ENCODE measurements around the gene ST3GAL2.

ST3GAL2 gene, protein sequence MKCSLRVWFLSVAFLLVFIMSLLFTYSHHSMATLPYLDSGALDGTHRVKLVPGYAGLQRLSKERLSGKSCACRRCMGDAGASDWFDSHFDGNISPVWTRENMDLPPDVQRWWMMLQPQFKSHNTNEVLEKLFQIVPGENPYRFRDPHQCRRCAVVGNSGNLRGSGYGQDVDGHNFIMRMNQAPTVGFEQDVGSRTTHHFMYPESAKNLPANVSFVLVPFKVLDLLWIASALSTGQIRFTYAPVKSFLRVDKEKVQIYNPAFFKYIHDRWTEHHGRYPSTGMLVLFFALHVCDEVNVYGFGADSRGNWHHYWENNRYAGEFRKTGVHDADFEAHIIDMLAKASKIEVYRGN

DNA sequence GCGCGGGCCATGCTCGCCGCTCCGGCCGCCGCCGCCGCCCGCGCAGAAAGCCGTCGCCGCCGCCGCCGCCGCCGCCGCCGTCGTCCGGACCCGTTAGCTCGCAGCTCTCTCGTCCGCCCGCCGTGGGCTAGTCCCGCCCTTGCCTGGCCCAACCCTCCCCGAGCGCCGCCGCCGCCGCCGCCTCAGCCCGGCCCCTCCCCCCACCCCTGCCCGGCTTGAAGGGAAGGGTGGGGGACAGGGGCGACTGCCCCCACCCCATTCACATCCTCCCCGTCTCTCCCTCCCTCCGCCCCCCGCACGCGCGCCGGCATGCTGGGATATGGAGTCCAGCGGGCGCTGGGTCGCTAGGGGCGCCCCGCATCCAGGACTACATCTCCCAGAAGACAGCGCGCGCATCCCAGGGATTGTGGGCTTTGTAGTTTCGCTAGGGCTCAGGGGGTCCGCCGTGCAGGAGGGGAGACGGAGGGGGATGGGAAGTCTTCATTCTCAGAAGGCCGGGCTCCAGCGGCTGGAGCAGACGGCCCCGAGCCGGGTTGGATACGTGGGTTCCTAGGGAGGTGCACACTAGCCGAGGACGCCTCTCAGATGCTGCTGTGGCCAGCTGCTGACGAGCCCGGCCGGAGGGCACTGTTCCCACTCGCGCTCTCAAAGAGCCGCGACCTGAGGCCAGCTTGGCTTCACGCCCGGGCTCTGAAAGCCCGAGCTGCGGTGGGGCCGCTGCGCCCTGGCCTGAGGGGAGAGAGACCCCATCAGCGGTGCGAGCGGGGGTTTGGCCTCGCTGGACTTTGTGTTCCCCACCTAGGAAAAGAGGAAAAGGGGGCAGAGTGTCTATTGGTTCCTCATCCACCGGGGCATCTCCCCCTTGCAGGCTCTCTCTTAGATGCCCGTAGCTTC, at the start of gene ST3GAL2:
Gene ST3GAL2, minus strand, starts transcription at position 132 of the 894 bp plus-strand sequence. CDS start 40,570 bp downstream, outside the sequence.
- H3K4me3 ChIP-seq, result peak within 1 kb of the TSS; percentile 55 to 74 (median 65)
- H3K27ac ChIP-seq, result peak within 1 kb of the TSS; percentile 1 to 93 (median 78)

DNA sequence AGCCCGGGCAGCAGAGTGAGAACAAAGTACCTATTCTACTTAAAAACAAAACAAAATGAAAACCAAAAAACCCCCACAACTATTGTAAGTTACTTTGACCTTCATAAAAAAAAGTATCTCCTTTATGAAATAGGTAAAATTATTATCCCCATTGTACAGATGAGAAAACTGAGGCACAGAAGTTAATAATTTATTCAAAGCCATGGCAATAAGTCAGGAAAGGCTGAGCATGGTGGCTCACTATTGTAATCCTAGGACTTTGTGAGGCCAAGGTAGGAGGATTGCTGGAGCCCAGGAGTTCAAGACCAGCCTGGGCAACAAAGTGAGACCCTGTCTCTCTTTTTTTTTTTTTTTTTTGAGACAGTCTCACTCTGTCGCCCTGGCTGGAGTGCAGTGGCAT, 46.0 kb upstream of the ST3GAL2 start:
- H3K27ac ChIP-seq, result no peak overlapping the region
- no peak overlapping the region for H3K4me3 ChIP-seq

DNA sequence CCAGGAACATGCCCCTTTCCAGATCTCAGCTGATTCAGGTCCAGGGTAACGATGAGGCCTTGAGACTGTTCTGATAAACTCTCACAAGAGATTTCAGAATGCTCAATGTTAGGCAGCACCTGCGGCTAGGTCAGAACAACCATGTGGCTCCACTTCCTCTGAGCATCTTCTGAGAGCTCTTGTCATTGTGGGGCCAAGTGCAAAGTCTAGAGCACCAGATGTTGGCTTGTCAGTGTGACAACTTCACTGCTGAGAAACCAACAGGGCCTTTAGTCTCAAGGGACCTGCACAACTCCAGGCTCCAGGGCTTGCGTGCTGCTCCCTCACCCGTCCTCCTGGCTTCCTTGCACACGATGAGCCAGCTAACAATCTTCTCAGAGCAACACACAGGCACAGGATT, 44.5 kb upstream of the ST3GAL2 start:
- H3K4me3 ChIP-seq, result no peak overlapping the region
- no peak overlapping the region for H3K27ac ChIP-seq

DNA sequence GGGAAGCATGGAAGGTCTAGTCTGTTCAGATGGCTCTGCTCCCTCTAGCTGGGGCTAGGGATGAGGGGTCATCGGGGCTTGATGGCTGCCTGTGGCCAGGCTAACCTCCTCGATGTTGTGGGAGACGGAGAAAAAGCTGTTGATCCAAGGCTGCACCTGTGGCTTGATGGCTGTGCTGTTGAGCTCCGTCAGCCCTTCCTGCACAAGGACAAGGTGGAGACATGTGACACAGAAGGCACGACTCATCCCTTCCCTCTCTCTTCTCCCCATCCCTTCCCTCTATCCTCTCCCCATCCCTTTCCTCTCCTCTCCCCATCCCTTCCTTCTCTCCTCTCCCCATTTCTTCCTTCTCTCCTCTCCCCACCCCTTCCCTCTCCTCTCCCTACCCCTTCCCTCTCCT, 43.7 kb upstream of the ST3GAL2 start:
- H3K27ac ChIP-seq, result no peak overlapping the region
- H3K4me3 ChIP-seq, result no peak overlapping the region

DNA sequence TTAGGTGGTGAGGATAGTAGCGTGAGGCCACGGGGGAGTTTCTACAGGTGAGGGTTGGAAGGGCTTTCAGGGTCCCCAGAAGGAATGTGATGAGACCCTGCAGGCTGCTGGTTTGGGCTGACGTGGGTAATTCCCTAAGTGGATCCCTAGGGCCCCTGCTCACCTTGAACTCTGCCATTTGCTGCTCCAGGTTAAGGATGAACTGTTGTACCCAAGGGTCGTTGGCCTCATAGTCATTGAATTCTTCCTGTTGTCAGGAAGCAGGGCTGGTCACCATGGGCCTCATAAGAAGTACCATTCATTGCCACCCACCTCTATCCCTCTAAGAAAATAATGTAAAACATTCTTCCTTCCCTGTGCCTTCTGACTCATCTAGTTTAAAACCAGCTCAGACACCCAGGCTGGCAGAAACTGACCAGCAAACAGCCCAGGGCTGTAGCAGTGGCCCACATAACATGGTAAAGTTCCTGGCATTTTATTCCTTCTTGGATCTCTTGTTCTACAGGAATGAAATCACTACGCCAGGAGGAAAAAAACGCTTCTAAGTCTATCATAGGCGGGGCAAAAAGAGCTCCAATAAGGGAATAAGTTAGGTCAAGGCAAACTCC, 43.1 kb upstream of the ST3GAL2 start:
- H3K27ac ChIP-seq, result no peak overlapping the region
- no peak overlapping the region for H3K4me3 ChIP-seq

DNA sequence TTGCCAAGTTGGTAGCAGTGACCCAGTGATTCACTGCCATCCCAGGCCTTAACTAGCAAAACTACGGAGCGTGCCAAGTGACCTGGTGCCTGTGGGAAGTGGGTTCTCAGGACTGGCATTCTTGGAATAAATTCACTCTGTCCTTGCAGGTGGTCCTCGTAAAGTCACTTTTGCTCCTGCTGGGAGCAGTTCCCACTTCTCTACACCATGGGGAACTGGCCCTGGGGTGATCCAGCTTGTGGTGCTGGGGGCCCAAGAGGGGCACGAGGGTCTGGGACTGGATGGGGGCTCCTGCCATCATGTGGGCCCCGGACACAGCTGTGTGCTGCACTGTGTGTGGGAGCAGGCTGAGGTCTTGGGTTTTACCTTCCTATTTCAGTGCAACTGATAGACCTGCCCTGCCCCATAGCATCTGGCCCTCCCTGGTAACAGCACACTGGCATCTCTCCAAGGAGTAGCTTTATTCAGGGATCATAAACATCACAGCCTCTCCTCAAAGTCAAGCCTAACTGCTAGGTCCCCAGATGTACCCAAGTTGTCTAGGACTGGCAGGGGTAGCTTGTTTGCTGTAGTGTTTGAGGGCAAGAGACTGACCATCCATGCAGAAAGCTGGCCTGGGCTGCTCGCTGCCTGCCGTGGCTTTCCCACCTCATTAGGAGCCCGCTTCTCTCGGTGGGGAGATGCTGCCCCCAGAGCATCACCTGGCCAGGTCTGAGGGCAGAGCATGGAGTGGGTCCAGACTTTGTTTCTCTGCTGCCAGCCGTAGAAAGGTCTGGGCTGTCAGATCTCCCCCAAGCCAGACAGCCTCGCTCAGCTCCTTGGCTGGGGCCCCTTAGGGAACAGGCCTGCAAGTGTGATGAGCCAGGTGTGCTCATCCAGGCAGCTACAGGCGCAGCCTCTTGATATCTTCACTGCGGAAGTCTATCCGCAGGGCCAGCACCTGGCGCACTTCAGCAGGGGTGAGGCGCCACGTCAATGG, 41.5 kb upstream of the ST3GAL2 start:
- Histone ChIP-seq H3K4me3 (no peak overlapping the region), H3K27ac (no peak overlapping the region)

DNA sequence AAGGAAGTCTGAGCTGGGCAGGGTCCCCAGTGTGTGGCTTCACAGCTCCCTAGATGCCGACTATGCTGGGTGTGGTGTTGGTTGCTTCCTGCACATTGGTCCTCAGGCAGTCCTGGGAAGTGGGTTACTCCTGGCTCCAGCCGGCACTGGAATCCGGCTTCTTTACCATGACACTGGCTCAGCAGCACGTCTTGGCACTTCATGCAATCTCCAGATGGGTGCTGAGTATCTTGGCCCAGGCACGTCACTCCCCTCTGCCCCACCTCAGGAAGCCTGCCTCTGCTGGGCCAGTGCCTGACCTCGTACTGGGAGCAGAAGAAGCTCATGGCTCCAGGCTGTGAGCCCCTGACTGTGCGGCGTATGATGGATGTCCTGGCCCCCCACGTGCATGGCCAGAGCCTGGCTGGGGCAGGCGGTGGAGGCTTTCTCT, 40.0 kb upstream of the ST3GAL2 start:
- H3K4me3 ChIP-seq, result no peak overlapping the region
- peak overlapping the region in 7 of 21 experiments; percentile 1 to 45 (median 28) for H3K27ac ChIP-seq

DNA sequence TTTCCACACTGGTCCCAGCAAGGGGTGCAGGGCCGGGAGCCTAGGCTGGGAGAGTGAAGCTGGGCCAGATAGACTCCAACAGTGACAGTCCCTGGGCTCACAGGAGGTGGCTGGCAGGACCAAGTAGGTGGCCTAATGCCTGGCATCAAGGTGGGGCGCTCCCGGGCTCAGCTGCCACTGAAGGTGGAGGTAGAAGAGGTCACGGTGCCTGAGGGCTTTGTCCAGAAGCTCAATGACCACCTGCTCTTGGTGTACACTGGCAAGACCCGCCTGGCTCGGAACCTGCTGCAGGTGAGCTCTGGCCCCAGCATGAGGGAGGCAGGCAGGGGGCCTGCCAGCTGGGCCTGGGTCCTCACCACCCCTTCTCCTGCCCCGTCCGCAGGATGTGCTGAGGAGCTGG, 39.3 kb upstream of the ST3GAL2 start:
- peak overlapping the region in 7 of 21 experiments; percentile 5 to 29 (median 22) for H3K27ac ChIP-seq

DNA sequence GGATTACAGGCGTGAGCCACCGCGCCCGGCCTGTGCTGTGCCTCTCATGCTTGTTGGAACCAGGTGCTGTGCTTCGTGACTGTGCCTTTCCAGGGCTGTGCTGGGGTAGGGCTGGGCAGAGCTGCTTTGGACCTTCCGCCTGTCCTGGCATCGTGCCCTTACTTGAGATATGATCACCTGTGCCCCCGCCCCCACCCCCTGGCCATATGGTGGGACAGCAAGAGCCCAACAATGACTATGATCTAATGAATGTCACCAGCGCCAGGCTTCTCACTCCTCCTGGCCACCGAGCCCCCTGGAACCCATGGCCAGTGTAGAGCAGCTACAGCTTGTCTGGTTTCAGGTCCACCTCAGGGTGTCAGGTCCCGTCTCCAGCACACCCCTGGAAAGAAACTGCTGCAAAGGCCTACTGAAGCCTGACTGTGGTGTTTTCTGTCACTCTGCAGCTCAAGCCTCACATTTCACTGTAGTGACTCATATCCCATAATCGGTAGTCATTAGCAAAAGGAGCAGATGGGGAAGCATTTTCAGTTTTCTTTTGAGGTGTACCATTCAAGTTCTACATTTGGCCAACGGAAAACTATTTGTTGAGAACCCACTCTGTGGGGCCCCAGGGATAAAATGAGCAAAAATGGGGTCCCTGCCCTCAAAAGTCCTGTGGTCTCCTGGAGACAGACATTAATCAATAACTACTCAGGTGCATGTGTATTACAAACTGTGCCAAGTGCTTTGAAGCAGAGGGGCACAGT, 37.5 kb upstream of the ST3GAL2 start:
- H3K4me3 ChIP-seq, result no peak overlapping the region

More for the DNA sequence above, 39.3 kb upstream of the ST3GAL2 start:
- no peak overlapping the region for H3K4me3 ChIP-seq

DNA sequence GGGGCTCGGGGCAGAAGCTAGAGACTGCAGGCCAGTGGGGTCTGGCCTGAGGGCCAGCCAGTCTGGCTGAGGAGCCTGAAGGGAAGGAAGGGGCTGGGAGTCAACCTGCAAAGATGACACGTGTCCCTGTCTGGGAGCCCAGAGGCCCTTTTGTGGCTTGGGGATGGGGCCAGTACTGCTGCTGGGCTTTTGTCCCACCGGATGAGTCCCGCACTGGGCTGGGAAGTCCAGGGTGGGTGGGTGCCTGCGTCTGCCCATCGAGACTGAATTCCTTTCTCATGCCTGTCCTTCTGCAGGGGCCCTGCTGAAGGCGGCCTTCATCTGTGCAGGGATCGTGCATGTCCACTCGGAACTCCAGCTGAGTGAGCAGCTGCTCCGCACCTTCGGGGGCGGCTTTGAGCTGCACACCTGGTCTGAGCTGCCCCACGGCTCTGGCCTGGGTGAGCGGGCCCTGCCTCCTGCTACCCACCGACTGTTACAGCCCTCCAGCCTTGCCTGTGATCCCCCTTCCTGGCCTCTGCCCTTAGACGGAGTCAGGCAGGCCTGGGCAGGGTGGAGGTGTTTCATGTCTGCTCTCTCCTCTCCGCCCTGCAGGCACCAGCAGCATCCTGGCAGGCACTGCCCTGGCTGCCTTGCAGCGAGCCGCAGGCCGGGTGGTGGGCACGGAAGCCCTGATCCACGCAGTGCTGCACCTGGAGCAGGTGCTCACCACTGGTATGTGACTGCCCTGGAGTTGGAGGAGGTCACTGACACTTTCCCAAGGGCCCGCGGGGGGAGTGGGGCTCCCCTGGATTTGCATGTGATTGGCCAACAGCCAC, 36.4 kb upstream of the ST3GAL2 start:
- H3K27ac ChIP-seq, result no peak overlapping the region
- no peak overlapping the region for H3K4me3 ChIP-seq

More for the DNA sequence above, 37.5 kb upstream of the ST3GAL2 start:
- peak overlapping the region in 15 of 21 experiments; percentile 4 to 76 (median 37) for H3K27ac ChIP-seq

DNA sequence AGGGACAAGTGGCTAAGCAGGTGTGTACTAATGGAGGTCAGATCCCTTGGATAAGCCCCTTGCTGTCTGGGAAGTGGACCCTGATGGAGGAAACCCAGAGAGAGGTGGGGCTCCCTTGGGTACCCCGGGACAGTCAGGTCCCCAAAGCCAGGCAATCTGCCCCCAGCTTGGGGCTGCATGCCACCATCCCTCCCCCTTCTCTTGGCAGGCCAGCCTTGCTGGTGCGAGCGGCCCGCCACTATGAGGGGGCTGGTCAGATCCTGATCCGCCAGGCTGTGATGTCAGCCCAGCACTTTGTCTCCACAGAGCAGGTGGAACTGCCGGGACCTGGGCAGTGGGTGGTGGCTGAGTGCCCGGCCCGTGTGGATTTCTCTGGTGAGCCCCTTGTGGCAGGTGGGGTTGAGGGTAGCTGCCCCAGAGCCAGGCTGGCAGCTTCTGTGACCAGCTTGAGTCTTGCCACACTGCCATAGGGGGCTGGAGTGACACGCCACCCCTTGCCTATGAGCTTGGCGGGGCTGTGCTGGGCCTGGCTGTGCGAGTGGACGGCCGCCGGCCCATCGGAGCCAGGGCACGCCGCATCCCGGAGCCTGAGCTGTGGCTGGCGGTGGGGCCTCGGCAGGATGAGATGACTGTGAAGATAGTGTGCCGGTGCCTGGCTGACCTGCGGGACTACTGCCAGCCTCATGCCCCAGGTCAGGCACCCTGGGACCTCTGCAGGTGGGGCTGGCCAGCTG, 35.6 kb upstream of the ST3GAL2 start:
- no peak overlapping the region for H3K4me3 ChIP-seq
- no peak overlapping the region for H3K27ac ChIP-seq

DNA sequence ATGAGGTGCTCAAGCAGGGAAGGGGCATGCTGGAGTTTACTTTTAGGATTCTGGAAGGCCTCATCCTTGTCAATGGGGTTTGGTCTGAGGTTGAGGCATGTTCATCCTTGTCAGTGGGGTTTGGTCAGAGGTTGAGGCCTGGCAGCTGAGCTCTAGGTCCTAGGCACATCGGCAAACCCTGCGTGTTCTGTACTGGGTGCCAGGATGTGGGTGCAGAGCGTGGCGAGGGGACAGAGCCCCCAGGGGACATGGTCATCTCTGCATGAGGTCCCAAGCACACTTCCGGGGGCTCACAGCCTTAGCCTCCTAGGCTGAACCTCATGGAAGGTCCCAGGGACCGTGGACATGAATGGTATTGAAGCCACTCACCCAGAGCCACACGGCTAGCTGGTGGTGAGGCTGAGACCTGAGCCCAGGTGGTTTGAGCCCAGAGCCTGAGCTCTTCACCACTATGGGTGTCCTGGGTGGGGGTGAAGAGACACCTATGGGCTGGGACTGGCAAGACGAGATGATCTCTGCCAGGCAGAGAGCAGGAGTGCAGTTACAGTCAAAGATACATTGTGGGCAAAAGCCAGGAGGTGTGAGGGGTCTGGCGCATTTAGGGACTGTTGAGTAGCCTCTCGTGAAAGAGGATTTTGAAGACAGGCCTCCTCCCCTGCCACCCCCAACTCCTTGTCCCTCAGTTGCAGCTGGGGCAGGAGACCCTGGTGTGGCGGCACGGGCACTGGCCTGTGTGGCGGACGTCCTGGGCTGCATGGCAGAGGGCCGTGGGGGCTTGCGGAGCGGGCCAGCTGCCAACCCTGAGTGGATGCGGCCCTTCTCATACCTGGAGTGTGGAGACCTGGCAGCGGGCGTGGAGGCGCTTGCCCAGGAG, 34.8 kb upstream of the ST3GAL2 start:
- no peak overlapping the region for H3K4me3 ChIP-seq
- no peak overlapping the region for H3K27ac ChIP-seq

DNA sequence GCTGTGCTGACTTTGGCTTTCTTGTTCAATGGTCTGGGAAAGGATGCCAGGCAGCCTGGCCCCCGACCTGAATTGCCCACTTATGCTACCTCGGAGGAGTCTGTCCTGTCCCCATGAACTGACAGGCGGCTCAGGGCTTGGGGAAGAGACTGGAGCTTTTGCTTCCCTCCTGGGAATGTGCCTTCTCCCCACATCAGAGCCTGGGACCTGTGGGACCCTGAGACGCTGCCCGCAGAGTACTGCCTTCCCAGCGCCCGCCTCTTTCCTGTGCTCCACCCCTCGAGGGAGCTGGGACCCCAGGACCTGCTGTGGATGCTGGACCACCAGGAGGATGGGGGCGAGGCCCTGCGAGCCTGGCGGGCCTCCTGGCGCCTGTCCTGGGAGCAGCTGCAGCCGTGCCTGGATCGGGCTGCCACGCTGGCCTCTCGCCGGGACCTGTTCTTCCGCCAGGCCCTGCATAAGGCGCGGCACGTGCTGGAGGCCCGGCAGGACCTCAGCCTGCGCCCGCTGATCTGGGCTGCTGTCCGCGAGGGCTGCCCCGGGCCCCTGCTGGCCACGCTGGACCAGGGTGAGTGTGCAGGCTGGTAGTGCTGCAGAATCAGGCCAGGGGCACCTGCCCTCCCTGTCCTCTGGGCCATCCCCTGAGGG, 34.0 kb upstream of the ST3GAL2 start:
- Histone ChIP-seq H3K4me3 (no peak overlapping the region), H3K27ac (no peak overlapping the region)

DNA sequence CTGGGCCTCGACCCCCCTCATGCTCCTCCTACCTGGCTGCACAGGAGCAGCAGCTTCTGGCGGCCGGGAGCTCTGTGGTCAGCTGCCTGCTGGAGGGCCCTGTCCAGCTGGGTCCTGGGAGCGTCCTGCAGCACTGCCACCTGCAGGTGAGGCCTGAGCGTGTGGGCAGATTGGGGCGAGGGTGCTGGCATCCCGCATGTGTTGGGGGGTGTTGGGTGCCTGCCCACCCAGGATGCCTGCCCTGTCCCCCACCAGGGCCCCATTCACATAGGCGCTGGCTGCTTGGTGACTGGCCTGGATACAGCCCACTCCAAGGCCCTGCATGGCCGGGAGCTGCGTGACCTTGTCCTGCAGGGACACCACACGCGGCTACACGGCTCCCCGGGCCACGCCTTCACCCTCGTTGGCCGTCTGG, 32.0 kb upstream of the ST3GAL2 start:
- Histone ChIP-seq H3K27ac (no peak overlapping the region), H3K4me3 (no peak overlapping the region)

DNA sequence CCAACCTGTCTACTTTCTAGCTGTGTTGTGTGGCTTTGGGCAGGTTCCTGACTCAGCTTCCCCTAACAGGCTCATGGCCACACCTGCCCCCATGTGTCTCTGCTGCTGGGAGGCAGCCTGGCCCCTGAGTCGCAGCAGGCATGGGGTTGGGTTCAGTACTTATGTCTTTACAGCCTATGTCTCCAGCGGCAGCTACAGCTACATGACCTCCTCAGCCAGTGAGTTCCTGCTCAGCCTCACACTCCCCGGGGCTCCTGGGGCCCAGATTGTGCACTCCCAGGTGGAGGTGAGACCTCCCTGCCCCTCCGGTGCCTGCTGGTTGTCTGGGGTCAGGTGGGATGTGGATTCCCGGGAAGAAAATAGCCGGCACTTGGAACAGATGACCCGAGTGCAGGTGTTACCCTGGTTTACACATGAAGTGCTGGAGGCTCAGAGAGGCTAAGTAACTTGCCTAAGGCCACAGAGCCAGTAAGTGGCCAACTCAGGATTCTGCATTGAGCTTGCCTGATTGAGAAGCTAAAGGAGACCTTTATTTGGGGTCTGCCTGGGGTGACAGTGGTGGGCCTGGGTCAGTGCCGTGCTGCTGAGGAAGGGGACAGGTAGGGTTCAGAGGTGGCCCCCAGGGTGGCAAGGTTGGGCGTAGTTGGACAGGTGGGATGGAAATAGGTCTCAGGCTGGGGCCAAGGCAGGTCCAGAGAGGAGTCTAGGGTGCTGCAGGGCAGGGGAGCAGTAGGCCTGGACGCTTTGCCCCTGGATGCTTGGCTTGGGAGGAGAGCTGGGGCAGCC, 31.4 kb upstream of the ST3GAL2 start:
- Histone ChIP-seq H3K4me3 (no peak overlapping the region), H3K27ac (no peak overlapping the region)

Data from skin epidermis (tissue), 12 donors.